Cardiac muscle cell (in vitro differentiated cells and primary cell): Measurements from ENCODE around the gene ZBTB49. TPM values are rescaled to one million over a fixed set of nuclear protein-coding genes. Genes with fewer than 3 reads are reported as not detected.

ENCODE experiments used
- DNase-seq, 2 donors: peaks; one replicate each; pipeline versions ENCODE4 v3.0.0 to v3.0.0-alpha.2; 2010 to 2017; ENCODE audit warnings: low read depth in 1 of 2, low spot score in 1 of 2
- H3K27ac ChIP-seq: fragments of 200-600 bp; sonication (generic); 2 replicates; pipeline ENCODE4 v1.5.1; 2016
- H3K27me3 ChIP-seq: fragments of 200-600 bp; sonication (generic); 2 replicates; pipeline ENCODE4 v1.6.0; 2016; ENCODE audit warnings: control low read depth
- H3K36me3 ChIP-seq: fragments of 200-600 bp; sonication (generic); 2 replicates; pipeline ENCODE4 v1.5.1; 2016; ENCODE audit warnings: control low read depth
- H3K4me1 ChIP-seq: fragments of 200-600 bp; sonication (generic); 2 replicates; pipeline ENCODE4 v1.8.1; 2017; ENCODE audit warnings: low read depth, mild to moderate bottlenecking, mixed run types
- H3K4me3 ChIP-seq: fragments of 200-600 bp; sonication (generic); 2 replicates; pipeline ENCODE4 v1.5.1; 2016; ENCODE audit warnings: mild to moderate bottlenecking
- H3K9me3 ChIP-seq: fragments of 200-600 bp; sonication (generic); 2 replicates; pipeline ENCODE4 v1.5.1; 2017; ENCODE audit warnings: low read depth, mild to moderate bottlenecking, control low read depth
- polyA plus RNA-seq: library from polyadenylated mRNA; unstranded; fragments of >200 nt; fragmentation: Nextera tagmentation; extraction: Ambion mirVana; gene quantifications from 2 replicates; pipeline ENCODE4 v1.2.1, GENCODE V29; 2016
- total RNA-seq: library from RNA; depleted of rRNA; stranded (reverse); fragments of >200 nt; gene quantifications from 2 replicates; pipeline ENCODE4 v1.2.3, GENCODE V29; 2016
- TF ChIP-seq, protein P1 (sequence below): IDR thresholded peaks from 2 replicates; pipeline ENCODE4 v1.5.1; 2012; ENCODE audit warnings: low read depth, mild to moderate bottlenecking, low read length

ZBTB49 gene
- total and polyA plus RNA-seq, 2 experiments from 2014 or later: 6.0 to 7.7 TPM

DNA sequence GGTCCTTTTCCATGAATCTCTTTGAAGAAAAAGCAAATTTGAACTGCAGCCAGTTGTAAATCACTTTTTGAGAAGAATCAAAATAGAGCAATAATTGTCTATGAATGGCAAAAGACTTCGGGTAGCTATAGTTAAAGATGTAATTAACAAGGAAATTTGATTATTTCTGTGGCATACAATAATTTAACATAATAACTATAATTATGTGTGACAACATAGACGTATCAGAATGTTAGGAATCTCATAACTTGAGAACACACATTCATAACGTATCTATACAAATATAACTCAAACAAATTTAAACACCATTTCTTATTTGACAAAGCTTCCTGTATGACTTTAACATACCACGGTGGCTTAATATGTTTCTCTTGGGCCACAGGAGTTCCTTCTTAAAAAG, 60.9 kb downstream of the ZBTB49 start:
- no peak overlapping the region for H3K4me3 ChIP-seq
- no peak overlapping the region for H3K27ac ChIP-seq
- TF ChIP-seq, protein P1, sequence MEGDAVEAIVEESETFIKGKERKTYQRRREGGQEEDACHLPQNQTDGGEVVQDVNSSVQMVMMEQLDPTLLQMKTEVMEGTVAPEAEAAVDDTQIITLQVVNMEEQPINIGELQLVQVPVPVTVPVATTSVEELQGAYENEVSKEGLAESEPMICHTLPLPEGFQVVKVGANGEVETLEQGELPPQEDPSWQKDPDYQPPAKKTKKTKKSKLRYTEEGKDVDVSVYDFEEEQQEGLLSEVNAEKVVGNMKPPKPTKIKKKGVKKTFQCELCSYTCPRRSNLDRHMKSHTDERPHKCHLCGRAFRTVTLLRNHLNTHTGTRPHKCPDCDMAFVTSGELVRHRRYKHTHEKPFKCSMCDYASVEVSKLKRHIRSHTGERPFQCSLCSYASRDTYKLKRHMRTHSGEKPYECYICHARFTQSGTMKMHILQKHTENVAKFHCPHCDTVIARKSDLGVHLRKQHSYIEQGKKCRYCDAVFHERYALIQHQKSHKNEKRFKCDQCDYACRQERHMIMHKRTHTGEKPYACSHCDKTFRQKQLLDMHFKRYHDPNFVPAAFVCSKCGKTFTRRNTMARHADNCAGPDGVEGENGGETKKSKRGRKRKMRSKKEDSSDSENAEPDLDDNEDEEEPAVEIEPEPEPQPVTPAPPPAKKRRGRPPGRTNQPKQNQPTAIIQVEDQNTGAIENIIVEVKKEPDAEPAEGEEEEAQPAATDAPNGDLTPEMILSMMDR: no peak

DNA sequence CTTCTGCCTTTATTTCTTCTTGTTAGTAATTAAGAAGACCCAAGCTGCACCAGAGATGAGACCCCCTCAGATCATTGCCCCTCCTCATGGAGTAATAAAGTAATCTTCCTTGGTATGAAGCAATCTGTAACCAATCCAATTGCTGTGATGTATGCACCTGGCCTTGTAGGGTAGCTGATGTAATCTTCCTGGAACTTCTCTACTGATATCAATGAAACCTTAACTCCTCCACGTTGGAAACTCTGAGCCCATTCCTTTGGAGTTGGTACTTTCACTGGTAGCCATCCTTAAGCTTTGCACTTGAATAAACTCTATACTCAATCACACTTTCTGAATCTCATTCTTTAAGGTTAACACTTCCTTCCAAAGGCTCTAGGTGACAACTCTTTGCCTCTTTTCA, 65.3 kb downstream of the ZBTB49 start:
- Histone ChIP-seq H3K27me3 (peaks cover 3% of the 10 kb centered on the region), H3K4me1 (no peaks in the 10 kb centered on the region), H3K9me3 (no peaks in the 10 kb centered on the region), H3K36me3 (no peaks in the 10 kb centered on the region), H3K27ac (no peak overlapping the region), H3K4me3 (no peak overlapping the region)
- TF ChIP-seq, protein P1: no peak
- no peak for DNase-seq

More for the DNA sequence above, 60.9 kb downstream of the ZBTB49 start:
- peaks cover 3% of the 10 kb centered on the region for H3K27me3 ChIP-seq
- no peak for DNase-seq
- no peaks in the 10 kb centered on the region for H3K4me1 ChIP-seq
- no peaks in the 10 kb centered on the region for H3K36me3 ChIP-seq
- no peaks in the 10 kb centered on the region for H3K9me3 ChIP-seq

DNA sequence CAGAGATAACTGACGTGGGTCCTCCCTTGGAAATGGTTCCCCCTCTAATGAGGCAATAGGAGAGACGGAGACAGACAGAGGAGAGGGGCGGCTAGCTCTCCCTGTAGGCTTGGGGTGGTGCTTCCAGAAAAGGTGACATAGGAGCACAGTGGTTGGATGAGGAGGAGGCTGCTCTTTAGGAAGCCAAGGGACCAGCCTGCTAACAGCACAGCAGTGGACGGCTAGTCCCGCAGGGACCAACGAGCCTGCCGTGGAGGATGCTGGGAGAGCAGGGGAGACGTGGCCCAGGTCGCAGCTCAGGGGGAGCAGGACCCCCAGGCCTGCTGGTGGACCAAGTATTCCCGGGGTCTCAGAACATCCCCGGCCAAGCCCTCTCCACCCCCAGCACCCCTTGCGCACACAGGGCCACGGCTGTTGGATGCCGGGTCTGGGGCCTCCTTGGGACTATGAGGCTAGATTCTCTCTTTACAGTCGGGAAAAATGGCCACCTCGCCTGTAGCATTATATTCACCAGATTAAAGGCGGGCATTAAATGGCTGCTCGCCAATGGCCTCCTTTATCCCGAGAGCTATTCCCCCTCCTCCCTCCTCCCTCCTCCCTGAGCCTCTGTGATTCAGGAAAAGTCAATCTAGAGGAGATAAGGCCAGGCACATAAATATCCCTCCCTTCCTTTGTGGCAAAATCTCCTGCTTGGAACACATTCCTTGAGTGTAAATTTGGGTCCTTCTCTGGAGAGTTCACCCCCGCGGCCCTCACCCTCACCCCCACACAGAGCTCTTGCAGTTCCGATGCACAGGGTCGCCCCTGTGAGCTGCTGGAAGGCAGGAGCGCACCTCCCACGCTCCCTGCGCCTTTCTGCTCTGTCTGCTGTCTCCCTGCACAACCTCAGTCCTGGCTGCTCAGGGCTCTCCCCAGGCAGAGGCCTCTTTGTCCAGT, 66.3 kb downstream of the ZBTB49 start:
- TF ChIP-seq, protein P1: no peak
- DNase-seq: peak in 1 of 2 donors; percentile 92
- Histone ChIP-seq H3K36me3 (no peaks in the 10 kb centered on the region), H3K4me1 (no peaks in the 10 kb centered on the region), H3K27me3 (peaks cover 3% of the 10 kb centered on the region), H3K4me3 (no peak overlapping the region), H3K27ac (no peak overlapping the region), H3K9me3 (no peaks in the 10 kb centered on the region)

DNA sequence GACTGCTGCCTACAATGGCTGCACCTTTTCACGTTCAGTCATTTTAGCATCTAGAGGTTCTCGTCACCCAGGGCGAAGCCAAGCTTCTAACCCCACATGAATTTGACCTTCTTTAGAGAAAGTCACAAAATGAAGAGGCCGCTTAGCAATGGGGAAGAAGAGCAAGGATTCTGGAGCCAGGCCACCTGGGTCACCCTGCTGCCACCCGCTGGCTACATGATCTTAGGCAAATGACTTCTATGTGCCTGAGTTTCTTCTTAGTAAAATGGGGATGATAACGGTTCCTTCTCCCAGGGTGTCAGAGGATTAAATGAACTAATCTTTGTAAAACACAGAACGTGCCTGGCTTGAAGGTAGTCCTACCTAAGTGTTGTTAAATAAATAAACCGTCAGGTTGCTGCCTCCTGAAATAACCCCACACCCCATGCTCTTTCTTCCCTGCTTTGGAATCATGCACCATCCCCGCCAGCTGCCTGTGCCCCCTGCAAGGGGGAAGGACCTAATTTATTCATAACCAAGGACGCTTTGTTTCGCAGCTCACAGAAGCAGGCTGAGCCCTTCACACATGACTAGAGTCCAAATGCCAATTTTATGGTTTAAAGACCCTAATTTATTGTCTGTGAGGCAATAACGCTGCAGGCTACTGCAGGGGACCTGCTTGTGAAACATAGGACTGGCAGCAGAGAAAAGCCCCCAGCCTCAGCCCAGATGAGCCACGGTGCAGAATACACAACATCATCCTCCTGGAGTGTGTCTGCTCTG, 68.2 kb downstream of the ZBTB49 start:
- no peaks in the 10 kb centered on the region for H3K9me3 ChIP-seq
- TF ChIP-seq, protein P1: no peak
- H3K27ac ChIP-seq: no peak overlapping the region
- H3K4me1 ChIP-seq: no peaks in the 10 kb centered on the region
- peaks cover 3% of the 10 kb centered on the region for H3K27me3 ChIP-seq
- H3K36me3 ChIP-seq: no peaks in the 10 kb centered on the region
- no peak for DNase-seq
- H3K4me3 ChIP-seq: no peak overlapping the region

DNA sequence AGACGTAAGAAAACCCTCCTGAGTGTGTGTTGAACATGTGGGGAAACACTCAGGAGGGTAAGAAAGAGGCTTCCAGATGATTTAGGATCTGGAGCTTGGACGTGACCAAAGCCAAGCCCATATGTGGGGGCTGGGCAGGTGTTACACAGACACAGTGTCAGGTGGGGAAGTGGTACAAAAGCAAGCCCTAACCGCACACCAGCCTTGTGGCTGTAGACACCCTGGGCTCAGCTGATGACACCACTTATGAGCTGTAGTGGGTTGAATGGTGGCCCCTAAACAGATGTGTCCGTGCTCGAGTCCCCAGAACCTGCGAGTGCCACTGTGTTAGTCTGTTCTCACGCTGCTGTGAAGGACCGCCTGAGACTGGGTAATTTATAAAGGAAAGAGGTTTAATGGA, 71.8 kb downstream of the ZBTB49 start:
- Histone ChIP-seq H3K9me3 (no peaks in the 10 kb centered on the region), H3K4me1 (no peaks in the 10 kb centered on the region), H3K36me3 (no peaks in the 10 kb centered on the region), H3K27ac (no peak overlapping the region), H3K4me3 (no peak overlapping the region), H3K27me3 (no peaks in the 10 kb centered on the region)
- TF ChIP-seq, protein P1: no peak
- DNase-seq: no peak
